NCI-H524 (cell line): ENCODE data around the gene C1orf74.
"Not testable (repeated sequence)": the region's sequence is repeated elsewhere in the genome, so short reads cannot be mapped to it uniquely, and the experiment has no call there.

ENCODE experiments used
- DNase-seq, 2 experiments: peaks; one replicate each; lab custom pipeline; 2025; lab: John Stamatoyannopoulos, UW

The C1orf74 gene

GRCh38 chr1:209805875-209806760 is 21.8 kb upstream of the C1orf74 start, which contains the start of gene IRF6:
Gene IRF6 (minus strand): TSS chr1:209806142. CDS start chr1:209801413, 4,729 bp downstream.
- DNase-seq = peak in 1 of 2 experiments; percentile 5

GRCh38 chr1:209805341-209805781 is 21.0 kb upstream of the C1orf74 start:
- no peak for DNase-seq

GRCh38 chr1:209803568-209803967 is 19.2 kb upstream of the C1orf74 start:
- no peak for DNase-seq

GRCh38 chr1:209802780-209803152 is 18.4 kb upstream of the C1orf74 start:
- no peak for DNase-seq

GRCh38 chr1:209802117-209802779 is 17.9 kb upstream of the C1orf74 start:
- DNase-seq = no peak

- no peak for DNase-seq
Measured at GRCh38 chr1:209800984-209801834, 16.9 kb upstream of the C1orf74 start.

GRCh38 chr1:209797978-209798639 is 13.8 kb upstream of the C1orf74 start:
- DNase-seq = no peak

GRCh38 chr1:209793711-209794110 is 9.4 kb upstream of the C1orf74 start:
- DNase-seq = not testable (repeated sequence)

GRCh38 chr1:209791920-209792319 is 7.6 kb upstream of the C1orf74 start:
- DNase-seq = no peak

- no peak for DNase-seq
Measured at GRCh38 chr1:209790286-209791193, 6.2 kb upstream of the C1orf74 start.

- DNase-seq = no peak
Measured at GRCh38 chr1:209789245-209789644, 4.9 kb upstream of the C1orf74 start.

GRCh38 chr1:209787551-209787950 is 3.2 kb upstream of the C1orf74 start:
- DNase-seq = no peak

- no peak for DNase-seq
Measured at GRCh38 chr1:209786146-209786545, 1.8 kb upstream of the C1orf74 start.

- no peak for DNase-seq
Measured at GRCh38 chr1:209785592-209785991, 1.2 kb upstream of the C1orf74 start.

- peak; percentile 30 to 76 for DNase-seq
Measured at GRCh38 chr1:209783386-209783785, 973 bp downstream of the C1orf74 start.

GRCh38 chr1:209780268-209780667 is 4.1 kb downstream of the C1orf74 start:
- no peak for DNase-seq

- no peak for DNase-seq
Measured at GRCh38 chr1:209778102-209778501, 6.3 kb downstream of the C1orf74 start.

- no peak for DNase-seq
Measured at GRCh38 chr1:209777587-209777986, 6.8 kb downstream of the C1orf74 start.

- no peak for DNase-seq
Measured at GRCh38 chr1:209775678-209776077, 8.7 kb downstream of the C1orf74 start.

- no peak for DNase-seq
Measured at GRCh38 chr1:209774592-209774991, 9.8 kb downstream of the C1orf74 start.

GRCh38 chr1:209772126-209772525 is 12.2 kb downstream of the C1orf74 start:
- DNase-seq = no peak
